Brain microvascular endothelial cell (primary cell): ENCODE measurements around the gene EGLN2.

Experiments
- DNase-seq: peaks from one replicate; pipeline ENCODE4 v3.0.0-alpha.2; 2020
- H3K27ac ChIP-seq: fragments of 250-450 bp; sonication (Bioruptor Pico); 2 replicates; pipeline ENCODE4 v1.5.1; 2020; ENCODE audit warnings: mild to moderate bottlenecking, moderate library complexity
- H3K27me3 ChIP-seq: fragments of 250-450 bp; sonication (Bioruptor Pico); replicated peaks from 2 replicates; pipeline ENCODE4 v1.5.1; 2020; ENCODE audit warnings: mild to moderate bottlenecking
- H3K36me3 ChIP-seq: fragments of 250-450 bp; sonication (Bioruptor Pico); replicated peaks from 2 replicates; pipeline ENCODE4 v1.5.1; 2020; ENCODE audit warnings: mild to moderate bottlenecking
- H3K4me3 ChIP-seq: 2 replicates; pipeline ENCODE4 v1.5.1; 2011; ENCODE audit warnings: low read depth, mild to moderate bottlenecking, control low read depth, low read length, moderate library complexity
- CTCF ChIP-seq: IDR thresholded peaks from 2 replicates; pipeline ENCODE4 v1.5.1; 2011; ENCODE audit warnings: low read depth, mild to moderate bottlenecking, moderate library complexity, low read length, control low read depth, inconsistent platforms; ENCODE audit errors: missing control alignments
- in situ Hi-C: cut with HindIII; loops from 2 replicates; pipeline ENCODE4 v1.10.0; 2017; ENCODE audit warnings: low sequenced_read_pairs, low pct_ligation_motif_present

Gene EGLN2

DNA sequence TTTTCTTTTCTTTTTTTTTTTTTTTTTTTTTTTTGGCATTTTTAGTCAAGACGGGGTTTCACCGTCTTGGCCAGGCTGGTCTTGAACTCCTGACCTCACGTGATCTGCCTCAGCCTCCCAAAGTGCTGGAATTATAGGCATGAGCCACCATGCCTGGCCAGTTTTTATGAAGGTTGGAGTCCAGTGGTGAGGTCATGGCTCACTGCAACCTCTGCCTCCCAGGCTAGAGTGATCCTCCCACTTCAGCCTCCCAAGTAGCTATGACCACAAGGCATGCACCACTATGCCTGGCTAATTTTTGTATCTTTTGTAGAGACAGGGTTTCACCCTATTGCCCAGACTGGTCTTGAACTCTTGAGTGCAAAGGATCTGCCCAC, 43.8 kb upstream of the EGLN2 start:
- Histone ChIP-seq H3K36me3 (peaks cover 42% of the 10 kb centered on the region), H3K4me3 (no peak overlapping the region), H3K27me3 (no peaks in the 10 kb centered on the region), H3K27ac (no peak overlapping the region)
- in situ Hi-C loops = no loop called here
- DNase-seq = no peak
- TF ChIP-seq CTCF = no peak

DNA sequence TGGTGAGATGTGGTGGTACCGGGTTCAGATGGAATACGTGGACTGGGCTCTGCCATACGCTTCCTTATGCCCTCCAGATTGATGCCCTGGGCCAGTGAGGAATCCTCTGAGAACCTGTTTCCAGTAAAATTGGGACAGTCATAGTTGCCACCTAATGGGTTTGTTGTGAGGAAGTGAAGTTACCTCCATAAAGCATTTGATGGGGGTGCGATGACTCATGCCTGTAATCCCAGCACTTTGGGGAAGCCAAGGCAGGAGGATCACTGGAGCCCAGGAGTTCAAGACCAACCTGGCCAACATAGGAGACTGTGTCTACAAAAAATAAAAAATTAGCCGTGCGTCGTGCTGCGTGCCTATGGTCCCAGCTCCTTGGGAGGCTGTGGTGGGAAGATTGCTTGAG, 43.2 kb upstream of the EGLN2 start:
- in situ Hi-C loops = no loop called here
- no peak overlapping the region for H3K27ac ChIP-seq
- H3K27me3 ChIP-seq = no peaks in the 10 kb centered on the region
- no peak overlapping the region for H3K4me3 ChIP-seq
- DNase-seq = no peak
- no peak for TF ChIP-seq CTCF
- H3K36me3 ChIP-seq = peaks cover 48% of the 10 kb centered on the region

DNA sequence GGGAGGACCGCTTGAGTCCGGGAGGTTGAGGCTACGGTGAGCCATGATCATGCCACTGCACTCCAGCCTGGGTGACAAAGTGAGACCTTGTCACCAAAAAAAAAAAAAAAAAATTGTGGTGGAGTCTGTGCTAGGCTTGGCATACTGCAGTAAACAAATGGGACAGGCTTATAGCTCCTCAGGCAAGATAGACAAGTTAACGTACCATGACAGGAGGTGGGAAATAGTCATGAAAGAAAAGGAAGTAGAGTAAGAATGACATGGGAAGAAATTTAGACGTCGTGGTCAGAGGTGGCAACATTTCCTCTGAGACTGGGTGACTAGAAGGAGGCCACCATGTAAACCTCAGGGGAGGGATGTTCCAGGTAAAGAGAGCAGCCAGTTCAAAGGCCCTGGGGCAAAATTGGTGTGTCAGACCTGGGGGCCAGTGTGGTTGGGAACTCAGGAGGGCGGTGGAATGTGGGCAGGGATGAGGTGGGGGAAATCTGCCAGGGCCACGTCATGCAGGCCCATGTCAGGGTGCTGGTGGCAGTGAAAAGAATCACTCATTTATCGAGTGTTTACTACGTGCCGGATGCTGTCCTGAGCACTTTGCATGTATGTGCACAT, 42.4 kb upstream of the EGLN2 start:
- H3K27ac ChIP-seq = no peak overlapping the region

GRCh38 chr19:40758491-40758890, 40.5 kb upstream of the EGLN2 start:
- in situ Hi-C loops = no loop called here
- Histone ChIP-seq H3K4me3 (no peak overlapping the region), H3K27ac (no peak overlapping the region), H3K36me3 (peaks cover 71% of the 10 kb centered on the region), H3K27me3 (no peaks in the 10 kb centered on the region)
- DNase-seq = no peak
- TF ChIP-seq CTCF = no peak

More for the DNA sequence above, 42.4 kb upstream of the EGLN2 start:
- in situ Hi-C loops = no loop called here
- Histone ChIP-seq H3K27me3 (no peaks in the 10 kb centered on the region), H3K36me3 (peaks cover 53% of the 10 kb centered on the region), H3K4me3 (no peak overlapping the region)
- no peak for TF ChIP-seq CTCF
- no peak for DNase-seq

DNA sequence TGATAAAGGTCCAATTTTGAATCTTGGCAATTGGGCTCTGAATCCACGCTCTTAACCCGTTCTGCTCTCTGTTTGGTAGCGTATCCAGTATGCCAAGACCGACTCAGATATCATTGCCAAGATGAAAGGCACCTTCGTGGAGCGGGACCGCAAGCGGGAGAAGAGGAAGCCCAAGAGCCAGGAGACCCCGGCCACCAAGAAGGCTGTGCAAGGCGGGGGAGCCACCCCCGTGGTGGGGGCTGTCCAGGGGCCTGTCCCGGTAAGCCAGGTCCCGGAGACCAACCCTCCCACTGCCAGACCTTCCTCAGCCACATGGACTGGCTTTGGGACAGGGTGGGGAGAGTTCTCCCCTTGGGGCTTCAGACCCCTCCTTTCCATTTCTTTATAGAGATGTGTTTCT, 39.6 kb upstream of the EGLN2 start:
- DNase-seq = no peak
- no peak for TF ChIP-seq CTCF
- no peak overlapping the region for H3K4me3 ChIP-seq
- peaks cover 79% of the 10 kb centered on the region for H3K36me3 ChIP-seq
- in situ Hi-C loops = no loop called here
- no peaks in the 10 kb centered on the region for H3K27me3 ChIP-seq
- no peak overlapping the region for H3K27ac ChIP-seq
